Measurements from ENCODE around the gene ADM. TPM values are rescaled to one million over a fixed set of nuclear protein-coding genes. Genes with fewer than 3 reads are reported as not detected.

ADM gene
- total RNA-seq, 1 donor from 2014 or later, result 132 TPM

DNA sequence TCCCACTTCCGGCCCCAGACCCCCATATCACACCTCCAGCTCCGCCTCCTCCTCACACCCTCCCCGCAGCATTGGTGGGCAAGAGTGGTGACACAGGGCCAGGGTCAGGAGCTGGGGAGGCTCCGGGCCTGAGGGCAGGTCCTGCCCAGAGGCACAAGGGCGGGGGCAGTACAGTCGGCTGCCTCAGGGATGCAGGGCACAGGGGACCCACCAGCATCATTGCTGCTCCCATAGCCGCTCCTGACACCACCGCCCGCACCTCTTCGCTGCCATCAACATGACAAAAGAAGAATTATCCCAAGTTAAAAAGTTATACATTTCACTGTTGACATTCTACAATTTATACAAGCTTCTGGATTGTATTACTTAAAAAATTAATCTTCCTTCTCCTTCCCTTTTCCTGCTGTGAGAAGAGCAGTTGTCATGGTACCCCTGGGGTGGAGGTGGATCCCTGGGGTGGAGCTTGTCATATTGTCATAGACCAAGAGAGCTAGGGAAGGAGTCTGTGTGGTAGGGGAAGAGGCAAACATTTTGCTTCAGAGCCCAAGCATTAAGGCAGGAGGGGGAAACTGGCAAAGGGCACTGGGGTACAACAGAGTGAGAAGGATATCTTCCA is 15.0 kb upstream of the ADM start:
- no peak for DNase-seq (ENCODE audit: low read depth, low spot score)

DNA sequence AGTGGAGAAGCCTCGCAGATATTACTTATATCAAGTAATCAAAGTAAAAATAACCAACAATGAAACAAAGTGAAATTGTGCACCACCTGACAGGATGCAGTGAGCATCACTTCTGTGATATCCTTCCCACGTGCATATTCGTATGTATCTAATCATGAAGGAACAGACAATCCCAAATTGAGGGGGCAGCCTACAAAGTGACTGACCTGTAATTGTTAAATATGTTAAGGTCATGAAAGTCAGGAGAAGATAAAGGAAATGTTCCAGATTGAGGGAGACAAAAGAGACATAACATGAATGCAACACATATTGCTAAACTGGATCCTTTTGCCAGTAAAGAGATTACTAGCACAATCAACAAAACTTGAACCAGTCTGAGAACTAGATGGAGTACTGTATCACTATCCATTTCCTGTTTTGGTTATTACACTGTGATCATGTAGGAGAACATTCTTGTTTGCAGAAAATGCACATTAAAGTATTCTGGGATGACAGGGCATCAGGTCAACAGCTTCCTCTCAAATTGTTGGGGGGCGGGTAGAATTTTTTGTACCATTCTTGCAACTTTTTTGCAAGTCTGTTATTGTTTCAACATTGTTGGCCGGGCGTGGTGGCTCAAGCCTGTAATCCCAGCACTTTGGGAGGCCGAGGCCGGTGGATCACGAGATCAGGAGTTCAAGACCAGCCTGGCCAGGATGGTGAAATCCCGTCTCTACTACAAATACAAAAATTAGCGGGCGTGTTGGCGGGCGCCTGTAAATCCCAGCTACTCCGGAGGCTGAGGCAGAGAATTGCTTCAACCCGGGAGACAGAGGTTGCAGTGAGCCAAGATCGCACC is 12.9 kb upstream of the ADM start:
- DNase-seq (ENCODE audit: low read depth, low spot score), result no peak

DNA sequence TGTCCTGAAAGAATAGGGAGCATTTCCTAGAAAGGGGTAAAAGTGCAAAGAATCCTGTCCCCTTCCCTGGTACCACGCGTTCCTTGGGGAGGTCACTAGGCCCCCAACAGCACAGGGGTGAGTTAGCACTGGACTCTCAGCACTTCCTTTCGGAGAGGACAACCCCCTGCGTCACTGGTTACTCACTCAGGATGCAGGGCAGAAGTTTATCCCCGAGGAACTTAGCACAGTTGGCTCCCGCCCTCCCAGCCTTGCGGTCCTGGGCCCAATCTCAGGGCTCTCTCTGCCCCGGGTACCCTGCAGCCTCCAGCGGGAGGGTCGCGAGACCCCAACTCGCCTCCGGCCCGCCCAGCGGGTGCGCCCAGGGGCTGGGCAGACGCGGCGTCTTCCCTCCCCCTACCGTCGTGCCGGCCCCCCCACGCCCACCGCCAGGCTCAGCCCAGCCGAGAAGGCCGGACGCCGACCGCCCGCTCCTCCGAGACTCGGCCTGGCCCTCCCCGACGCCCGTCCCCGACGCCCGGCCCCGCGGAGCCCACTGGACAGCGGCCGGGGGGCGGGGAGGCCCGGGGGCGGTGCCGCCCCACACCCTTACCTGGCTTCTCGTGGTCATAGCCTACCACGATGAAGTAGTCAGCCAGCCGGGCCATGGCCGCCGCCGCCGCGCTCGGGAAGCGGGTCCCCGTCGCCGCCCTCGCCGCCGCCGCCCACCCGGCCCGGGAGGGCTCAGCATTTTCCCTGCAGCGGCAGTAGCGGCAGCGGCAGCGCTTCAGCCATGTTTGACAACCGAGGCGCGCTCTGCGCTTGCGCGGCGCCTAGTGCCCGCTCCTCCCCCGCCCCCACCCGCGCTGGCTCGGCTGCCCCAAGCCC is 11.2 kb upstream of the ADM start, which contains the start of gene SBF2:
Gene SBF2 (minus strand): TSS at position 797 of the 867 bp plus-strand sequence. CDS start 150 bp downstream, at position 647.
- DNase-seq (ENCODE audit: low read depth, low spot score), result peak; percentile 82

DNA sequence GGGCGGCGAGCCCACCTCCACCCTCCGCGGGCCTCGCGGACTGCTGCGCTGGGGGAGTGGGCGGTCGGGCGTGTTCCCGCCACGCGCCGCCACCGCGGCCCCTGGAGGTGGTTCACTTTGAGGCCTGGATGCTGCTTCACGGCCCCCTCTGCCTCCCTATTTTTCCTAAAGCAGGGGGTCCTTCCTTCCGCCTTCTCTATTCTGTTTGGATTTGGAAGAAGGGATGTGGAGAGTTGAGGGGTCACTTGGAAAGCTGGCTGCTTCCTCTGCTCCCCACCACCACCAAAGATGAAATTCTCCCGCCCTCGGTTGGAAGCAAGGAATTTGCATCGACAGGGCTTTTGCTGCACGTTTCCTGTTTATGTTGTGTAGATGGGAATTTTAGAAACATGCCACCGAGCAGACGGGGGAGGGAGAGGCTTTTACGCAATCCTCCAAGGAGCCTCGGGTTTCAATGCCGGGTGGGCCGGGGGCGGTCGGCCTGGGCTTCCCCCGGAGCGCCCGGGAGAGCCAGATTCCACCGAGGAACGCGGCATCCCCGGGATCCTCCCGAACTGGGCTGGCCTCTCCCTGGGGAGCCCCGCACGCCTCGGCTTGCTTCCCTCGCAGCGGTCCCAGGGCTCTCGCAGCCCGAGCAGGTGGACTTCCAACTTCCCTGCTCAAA is 10.5 kb upstream of the ADM start:
- no peak for DNase-seq (ENCODE audit: low read depth, low spot score)

DNA sequence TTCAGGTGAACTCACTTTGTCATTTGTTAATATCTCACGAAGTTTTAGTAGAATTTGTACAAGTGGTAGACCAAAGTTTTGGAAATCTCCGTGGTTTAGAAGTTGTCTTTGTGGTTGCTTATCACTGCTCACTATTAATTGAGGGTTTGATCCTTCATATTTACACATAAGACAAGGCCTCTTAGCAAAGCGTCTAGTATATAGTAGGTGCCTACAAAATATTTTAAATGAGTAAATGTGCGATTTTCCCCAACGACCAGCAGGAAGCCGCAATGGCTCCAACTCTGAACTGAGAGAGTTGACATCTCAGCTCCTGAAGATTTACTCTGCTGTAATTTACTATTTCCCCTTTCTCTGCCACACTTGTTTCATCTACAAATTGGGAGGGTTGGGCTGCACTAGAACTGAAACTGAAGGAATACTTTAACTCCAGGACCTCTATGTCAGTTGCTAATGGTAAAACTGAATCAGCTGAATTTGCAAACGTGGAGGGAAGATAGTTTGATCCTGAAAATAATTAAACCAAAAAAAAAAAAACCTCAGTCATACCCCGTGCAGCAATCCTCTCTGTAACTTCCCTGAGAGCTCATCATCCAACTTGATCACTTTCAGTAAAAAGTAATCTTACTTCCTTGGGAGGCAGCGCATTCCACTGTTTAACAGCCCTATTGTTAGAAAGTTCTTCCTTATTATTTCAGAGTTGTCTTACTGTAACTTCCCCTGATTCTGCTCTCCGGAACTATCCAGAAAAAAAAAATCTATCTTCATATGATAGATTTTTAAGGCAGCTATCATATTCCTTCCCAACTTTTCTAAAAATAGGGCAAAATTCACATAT is 9.6 kb upstream of the ADM start:
- no peak for DNase-seq (ENCODE audit: low read depth, low spot score)

DNA sequence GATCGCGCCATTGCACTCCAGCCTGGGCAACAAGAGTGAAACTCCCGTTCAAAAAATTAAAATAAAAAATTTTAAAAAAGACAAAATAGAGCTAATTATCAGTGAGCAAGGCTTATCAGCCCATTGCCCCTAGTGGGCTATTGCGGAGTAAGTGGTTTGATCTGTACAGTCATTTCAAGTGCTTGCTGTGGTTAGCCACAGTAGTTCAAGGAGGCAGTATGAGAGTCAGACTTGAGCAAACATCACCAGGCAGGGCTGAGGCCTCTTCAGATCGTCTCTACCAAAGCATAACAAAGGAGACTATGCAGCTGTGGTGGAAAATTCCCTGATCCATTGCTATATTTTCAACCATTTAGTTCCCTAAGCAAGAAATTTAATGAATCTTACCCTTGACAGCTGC is 6.5 kb upstream of the ADM start:
- DNase-seq (ENCODE audit: low read depth, low spot score), result no peak

DNA sequence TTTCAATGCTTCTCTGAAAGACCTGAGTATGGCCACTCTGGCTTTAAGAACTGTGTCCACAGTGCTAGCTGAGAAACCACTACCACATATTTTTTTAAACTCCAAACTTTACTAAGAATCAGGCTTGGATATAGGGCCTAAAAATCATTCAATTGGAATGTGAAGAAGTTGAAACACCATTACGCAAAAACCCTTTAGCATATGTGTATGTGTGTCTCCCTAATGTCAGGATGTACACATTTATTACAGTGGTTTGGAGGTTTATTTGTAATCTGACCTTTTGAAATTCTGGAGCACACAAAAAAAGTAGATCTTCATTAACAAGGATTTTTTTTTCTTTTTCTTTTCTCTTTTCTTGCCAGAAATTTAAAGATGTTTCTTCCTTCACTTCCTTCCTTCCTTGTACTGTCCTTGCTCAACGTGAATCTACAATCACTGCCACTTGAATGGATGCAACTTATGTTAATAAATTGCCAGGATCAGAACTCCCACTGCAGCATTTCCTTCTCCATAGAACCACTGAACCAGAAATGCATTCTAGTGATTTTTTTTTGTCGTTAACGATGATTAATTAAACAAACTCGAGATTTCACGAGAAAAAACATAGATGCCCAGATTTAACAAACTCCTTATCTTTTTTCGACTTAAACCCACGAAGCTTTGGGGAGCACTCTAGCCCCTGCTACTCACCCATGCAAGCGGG is 3.1 kb upstream of the ADM start:
- DNase-seq (ENCODE audit: low read depth, low spot score), result no peak

DNA sequence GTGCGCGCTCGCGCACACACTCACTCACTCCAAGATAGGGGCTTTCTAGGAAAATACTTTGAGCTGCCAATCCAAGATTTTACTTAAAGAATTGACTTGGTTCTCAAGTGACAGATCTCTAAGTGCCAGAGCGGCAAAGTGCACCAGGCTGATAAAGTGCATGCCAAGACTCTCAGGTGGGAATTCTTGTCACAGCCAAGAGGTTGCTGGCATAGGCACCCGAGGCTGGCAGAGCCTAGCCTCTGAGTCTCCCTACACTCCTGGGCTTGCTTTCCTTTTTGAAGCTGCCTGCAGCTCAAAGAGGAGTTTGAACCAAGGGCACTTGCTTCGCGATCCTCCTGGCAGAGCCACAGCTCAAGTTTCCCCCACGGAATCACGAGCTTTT is 2.5 kb upstream of the ADM start:
- no peak for DNase-seq (ENCODE audit: low read depth, low spot score)

DNA sequence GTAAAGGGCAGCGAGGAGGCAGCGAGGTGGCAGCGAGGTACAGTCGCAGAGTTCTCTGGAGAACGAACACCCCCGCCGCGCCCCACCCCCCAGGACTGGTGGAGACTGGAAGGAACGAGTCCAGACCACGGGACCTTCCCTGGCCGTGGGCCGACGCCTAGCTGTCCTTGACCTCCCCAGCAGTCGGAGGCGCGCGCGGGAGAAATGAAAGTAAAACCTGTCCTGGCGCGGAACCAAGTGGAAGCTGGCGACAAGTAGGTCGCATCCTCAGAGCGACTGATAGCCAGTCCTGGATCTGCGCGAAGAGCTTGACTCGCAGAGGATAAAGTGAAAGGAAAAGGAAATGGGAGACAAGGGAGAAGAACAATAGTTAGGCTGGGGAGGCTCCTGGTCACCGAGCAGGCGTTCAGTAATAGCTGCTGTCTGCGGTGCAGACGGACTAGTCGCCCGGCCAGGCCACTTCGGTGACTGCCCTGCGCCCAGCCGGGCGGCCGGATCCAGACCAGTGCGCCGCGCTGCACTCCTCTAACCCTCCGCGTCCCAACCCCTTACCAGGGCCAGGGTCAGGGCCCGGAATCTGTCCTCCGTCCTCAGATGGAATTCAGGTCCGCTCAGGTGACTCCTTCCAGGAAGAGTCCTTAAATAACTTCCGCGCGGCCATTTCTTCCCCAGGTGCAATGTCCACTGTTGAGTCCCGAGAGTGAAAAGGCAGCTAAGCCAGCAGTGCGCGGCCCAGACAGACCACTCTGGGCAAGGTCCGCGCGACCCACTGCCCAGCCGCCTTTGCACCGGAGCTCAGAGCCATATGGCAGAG is 1.9 kb upstream of the ADM start:
- no peak for DNase-seq (ENCODE audit: low read depth, low spot score)

DNA sequence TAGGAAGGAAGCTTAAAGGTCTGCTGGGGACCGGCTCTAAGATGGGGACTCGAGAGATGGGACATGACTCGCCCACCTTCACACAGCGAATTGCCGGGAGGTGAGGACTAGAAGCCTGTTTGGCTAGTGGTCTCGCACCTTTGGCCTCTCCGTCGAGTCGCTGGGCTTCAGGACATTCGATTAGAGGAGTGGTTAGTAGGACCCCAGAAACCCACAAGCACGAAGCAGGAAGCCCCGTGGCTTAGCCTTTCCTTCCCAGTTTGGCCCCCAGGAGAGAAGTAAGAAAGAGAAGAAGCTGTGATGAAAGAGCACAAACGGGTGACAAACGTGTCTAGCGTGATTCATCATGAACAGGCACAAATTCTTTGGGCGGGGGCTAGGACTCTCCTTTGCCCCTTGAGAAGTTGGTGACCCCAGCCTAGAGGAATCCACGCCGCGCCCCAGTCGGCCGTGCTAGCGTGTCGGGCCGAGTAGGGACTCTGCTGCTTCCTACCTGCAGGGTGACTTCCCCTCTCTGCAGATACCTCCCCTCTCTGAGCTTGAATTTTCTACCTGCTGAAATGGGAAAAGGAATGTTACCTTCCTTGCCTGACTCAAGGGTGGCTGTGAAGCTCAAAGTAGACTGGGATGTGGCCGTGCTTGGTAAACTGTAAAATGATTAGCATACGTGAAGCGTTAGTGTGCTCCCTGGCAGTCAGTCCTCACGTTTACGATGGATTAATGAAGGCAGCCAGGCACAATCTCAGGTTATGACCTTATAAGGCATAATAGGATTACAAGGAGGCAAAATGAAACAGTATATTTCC is 1.1 kb upstream of the ADM start:
- no peak for DNase-seq (ENCODE audit: low read depth, low spot score)

DNA sequence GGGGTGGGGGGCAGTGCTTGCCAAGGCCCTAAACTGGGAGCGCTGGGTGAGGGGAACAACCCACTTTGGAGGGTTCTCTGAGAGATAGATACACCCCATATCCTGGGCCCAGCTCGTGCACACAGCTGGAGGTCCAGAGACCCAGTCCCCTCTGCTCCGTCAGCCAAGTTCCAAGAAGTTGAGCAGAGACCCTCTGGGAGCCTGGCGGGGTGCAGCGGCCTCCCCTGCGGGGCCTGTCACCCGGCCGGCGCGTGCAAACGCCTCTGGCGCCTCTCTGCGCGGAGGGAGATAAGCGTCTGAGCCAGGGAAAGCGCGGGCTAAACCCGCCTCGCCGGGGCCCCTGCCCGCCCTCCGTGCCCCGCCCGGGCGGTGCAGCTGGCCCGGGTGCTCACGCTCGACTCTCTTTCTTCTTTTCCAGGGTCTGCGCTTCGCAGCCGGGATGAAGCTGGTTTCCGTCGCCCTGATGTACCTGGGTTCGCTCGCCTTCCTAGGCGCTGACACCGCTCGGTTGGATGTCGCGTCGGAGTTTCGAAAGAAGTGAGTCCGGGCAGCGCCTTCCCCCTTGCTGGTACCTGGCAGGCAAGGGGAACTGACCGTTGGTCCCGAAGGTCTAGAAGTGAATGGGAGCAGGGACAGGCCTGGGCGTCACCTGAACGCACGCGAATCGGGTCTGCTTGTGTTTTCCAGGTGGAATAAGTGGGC is 540 bp downstream of the ADM start:
- no peak for DNase-seq (ENCODE audit: low read depth, low spot score)

DNA sequence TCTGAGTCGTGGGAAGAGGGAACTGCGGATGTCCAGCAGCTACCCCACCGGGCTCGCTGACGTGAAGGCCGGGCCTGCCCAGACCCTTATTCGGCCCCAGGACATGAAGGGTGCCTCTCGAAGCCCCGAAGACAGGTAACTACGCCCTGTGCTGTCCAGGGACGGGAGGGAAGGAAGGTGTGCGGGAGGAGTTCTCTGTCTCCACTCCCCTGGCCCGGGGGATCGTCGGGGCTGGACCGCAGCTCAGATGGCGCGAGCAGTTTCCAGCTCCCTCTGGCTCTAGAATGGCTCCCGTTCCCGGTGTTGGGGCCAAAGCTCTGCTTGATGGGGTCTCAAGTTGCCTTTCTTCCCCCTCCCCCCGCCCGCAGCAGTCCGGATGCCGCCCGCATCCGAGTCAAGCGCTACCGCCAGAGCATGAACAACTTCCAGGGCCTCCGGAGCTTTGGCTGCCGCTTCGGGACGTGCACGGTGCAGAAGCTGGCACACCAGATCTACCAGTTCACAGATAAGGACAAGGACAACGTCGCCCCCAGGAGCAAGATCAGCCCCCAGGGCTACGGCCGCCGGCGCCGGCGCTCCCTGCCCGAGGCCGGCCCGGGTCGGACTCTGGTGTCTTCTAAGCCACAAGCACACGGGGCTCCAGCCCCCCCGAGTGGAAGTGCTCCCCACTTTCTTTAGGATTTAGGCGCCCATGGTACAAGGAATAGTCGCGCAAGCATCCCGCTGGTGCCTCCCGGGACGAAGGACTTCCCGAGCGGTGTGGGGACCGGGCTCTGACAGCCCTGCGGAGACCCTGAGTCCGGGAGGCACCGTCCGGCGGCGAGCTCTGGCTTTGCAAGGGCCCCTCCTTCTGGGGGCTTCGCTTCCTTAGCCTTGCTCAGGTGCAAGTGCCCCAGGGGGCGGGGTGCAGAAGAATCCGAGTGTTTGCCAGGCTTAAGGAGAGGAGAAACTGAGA is 1.4 kb downstream of the ADM start:
- no peak for DNase-seq (ENCODE audit: low read depth, low spot score)

DNA sequence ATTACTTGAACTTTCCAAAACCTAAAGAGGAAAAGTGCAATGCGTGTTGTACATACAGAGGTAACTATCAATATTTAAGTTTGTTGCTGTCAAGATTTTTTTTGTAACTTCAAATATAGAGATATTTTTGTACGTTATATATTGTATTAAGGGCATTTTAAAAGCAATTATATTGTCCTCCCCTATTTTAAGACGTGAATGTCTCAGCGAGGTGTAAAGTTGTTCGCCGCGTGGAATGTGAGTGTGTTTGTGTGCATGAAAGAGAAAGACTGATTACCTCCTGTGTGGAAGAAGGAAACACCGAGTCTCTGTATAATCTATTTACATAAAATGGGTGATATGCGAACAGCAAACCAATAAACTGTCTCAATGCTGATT is 2.1 kb downstream of the ADM start:
- DNase-seq (ENCODE audit: low read depth, low spot score), result no peak

DNA sequence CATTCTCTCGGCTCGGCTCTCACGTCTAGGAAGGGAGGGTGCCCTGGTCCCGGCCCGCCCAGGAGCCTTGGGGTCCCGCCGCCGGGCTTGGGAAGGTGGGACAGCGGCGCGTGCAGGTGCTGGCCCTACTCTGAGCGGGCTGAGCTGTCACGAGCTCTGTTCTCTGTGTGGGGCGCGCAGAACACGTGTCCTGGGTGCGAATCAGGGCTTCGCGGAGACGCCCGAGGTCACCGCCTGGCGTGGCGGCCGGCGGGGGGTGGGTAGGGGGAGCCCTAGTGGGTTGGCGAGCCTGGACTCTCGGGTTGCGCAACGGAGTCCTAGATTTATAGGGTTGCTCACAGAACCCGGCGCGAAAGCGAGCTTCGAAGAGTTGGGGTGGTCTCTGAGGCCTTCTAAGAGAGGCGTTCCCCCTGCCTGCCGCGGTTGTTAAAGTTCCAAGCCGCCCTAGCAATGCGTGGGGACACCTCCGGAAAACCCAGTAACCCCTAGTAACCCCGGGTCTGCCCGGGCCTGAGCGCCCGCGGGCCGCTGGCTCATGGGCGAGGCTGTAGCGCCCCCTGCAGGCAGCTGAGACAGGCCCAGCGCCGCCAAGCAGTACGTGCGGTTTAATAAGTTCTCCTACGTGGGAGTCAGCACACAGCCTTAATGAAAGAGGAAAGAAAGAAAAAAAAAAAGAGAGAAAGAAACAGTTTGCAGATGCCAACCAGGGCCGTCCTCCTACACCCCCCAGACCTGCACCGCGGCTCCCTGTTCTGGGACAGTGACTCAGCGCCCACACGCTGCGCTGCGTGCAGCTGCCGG is 2.7 kb downstream of the ADM start:
- DNase-seq (ENCODE audit: low read depth, low spot score), result peak; percentile 90

DNA sequence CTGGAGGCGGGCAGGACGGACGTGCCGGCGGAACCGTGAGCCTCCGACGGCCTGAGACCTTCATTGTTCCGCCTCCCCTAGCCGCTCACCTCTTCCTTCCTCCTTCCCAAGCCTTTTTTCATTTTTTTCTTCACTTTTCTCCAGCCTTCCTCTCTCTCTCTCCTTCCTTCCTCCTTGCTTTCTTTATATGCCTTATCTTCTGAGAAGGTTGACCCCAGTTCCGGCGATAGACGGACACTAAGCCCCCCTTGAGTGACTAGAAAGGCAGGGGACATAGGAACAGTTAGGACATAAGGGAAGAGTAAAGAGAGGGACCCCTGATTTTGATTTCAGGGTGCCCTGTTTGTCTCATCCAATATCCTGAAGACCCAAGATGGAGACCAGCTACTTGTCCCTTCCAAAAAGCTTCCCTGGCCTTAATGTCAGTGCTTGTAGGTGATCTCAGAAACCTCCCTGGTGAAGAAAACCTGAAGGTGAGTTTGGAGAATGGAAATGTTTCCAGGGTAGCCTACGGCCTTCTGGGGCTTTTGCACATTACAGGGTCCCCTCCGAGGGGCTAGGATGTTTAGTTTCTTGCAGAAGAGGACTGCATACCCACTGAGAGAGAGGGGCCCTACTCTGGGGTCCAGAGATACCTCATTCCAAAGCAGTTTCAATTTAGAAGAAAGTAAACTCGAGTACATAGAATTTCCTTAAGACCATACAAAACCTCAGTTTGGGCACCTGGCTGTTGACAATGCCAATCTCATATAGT is 3.5 kb downstream of the ADM start:
- no peak for DNase-seq (ENCODE audit: low read depth, low spot score)

All from pulmonary artery endothelial cell (primary cell).